Measurements from ENCODE around the gene MTREX.
A peak's percentile ranks its signal among the peaks of the same experiment; 100 is the strongest.

Gene MTREX

DNA sequence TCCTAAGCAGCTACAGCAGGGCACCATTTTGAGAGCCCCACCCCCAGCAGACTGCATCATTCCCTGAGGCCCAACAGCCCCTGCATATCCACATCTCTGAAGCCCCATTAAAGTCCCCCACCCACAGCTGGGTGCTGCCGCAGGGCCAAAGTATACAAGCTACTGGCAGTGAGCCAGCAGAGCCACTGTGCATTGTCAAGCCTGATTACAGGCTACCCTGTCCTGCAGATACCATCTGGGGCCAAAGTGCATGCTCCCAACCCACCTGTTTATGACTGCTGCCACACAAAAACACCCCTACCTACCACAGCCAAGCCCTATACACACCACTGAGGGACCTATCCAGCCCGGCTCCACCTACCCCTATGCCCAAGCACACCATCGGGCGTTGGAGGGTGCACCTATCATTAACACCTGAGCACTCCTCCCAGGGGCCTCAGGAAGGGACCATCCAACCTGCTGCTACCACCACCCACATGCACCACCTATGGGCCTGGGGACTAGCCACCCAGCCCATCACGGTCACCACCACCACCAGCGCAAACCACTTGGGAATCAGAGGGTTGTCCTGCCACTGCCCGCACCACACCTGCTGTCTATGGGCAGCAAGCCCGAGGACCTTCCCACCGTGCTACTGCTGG, 121.9 kb downstream of the MTREX start:
- TF ChIP-seq, protein P1, sequence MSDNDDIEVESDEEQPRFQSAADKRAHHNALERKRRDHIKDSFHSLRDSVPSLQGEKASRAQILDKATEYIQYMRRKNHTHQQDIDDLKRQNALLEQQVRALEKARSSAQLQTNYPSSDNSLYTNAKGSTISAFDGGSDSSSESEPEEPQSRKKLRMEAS (IDR thresholded peaks at IDR 0.05): no peak
- peak; percentile 44; the same call in 1 of the 2 replicates for TF ChIP-seq NFIC (IDR thresholded peaks at IDR 0.05)
- no peak for TF ChIP-seq EP300 (IDR thresholded peaks at IDR 0.05; ENCODE audit: borderline replicate concordance)

DNA sequence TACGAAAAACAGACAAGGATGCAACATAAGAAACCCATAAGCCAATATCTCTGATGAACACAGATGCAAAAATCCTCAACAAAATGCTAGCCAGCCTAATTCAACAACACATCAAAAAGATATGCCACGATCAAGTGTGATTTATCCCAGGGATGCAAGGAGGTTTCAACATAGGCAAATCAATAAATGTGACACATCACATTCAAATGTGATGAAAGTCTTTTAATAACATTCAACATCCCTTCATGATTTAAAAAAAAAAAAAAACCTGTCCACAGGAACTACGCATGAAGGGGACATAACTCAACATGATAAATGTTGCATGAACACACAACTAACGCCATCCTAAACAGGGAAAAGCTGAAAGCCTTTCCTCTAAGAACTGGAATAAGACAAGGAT, 124.8 kb downstream of the MTREX start:
- no peak for TF ChIP-seq CREB1 (IDR thresholded peaks at IDR 0.05; ENCODE audit: low read depth)
- no peak for TF ChIP-seq ZBTB7A (IDR thresholded peaks at IDR 0.05; ENCODE audit: low read depth)
- no peak for TF ChIP-seq TCF12 (IDR thresholded peaks at IDR 0.05; ENCODE audit: low read depth)
- no peak for TF ChIP-seq YY1 (IDR thresholded peaks at IDR 0.05; ENCODE audit: low read depth)
- TF ChIP-seq, protein P1 (IDR thresholded peaks at IDR 0.05): no peak
- no peak for TF ChIP-seq RAD21 (IDR thresholded peaks at IDR 0.05; ENCODE audit: low read depth)
- no peak for TF ChIP-seq FOXM1 (IDR thresholded peaks at IDR 0.05; ENCODE audit: borderline replicate concordance, low read depth)
- no peak for TF ChIP-seq EP300 (IDR thresholded peaks at IDR 0.05; ENCODE audit: borderline replicate concordance)
- no peak for TF ChIP-seq TEAD4 (IDR thresholded peaks at IDR 0.05)
- TF ChIP-seq, protein P2, sequence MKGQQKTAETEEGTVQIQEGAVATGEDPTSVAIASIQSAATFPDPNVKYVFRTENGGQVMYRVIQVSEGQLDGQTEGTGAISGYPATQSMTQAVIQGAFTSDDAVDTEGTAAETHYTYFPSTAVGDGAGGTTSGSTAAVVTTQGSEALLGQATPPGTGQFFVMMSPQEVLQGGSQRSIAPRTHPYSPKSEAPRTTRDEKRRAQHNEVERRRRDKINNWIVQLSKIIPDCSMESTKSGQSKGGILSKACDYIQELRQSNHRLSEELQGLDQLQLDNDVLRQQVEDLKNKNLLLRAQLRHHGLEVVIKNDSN (IDR thresholded peaks at IDR 0.05): no peak
- TF ChIP-seq, protein P3, sequence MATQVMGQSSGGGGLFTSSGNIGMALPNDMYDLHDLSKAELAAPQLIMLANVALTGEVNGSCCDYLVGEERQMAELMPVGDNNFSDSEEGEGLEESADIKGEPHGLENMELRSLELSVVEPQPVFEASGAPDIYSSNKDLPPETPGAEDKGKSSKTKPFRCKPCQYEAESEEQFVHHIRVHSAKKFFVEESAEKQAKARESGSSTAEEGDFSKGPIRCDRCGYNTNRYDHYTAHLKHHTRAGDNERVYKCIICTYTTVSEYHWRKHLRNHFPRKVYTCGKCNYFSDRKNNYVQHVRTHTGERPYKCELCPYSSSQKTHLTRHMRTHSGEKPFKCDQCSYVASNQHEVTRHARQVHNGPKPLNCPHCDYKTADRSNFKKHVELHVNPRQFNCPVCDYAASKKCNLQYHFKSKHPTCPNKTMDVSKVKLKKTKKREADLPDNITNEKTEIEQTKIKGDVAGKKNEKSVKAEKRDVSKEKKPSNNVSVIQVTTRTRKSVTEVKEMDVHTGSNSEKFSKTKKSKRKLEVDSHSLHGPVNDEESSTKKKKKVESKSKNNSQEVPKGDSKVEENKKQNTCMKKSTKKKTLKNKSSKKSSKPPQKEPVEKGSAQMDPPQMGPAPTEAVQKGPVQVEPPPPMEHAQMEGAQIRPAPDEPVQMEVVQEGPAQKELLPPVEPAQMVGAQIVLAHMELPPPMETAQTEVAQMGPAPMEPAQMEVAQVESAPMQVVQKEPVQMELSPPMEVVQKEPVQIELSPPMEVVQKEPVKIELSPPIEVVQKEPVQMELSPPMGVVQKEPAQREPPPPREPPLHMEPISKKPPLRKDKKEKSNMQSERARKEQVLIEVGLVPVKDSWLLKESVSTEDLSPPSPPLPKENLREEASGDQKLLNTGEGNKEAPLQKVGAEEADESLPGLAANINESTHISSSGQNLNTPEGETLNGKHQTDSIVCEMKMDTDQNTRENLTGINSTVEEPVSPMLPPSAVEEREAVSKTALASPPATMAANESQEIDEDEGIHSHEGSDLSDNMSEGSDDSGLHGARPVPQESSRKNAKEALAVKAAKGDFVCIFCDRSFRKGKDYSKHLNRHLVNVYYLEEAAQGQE (IDR thresholded peaks at IDR 0.05; ENCODE audit: low read depth): no peak
- TF ChIP-seq NFIC (IDR thresholded peaks at IDR 0.05): no peak
- no peak for TF ChIP-seq EGR1 (IDR thresholded peaks at IDR 0.05)
- TF ChIP-seq TAF1 (IDR thresholded peaks at IDR 0.05; ENCODE audit: low read depth): no peak
- TF ChIP-seq CEBPB (IDR thresholded peaks at IDR 0.05): no peak

DNA sequence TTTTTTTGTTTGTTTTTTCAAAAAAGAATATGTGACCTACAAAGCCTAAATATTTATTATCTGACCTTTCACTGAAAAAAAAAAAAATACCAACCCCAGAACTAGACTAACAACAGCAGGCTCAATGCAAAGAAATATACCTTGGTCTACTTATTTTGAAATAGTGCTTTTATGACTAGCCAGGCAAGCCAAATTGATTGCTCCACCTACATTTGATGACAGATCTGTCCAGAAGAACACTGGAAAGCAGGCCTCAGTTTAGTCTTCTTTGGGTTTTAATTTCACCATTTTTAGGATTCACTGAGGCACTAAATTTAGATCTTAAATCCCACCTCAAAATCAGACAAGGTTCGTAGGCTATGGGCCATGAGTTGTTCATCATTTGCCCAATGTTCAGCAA, 129.7 kb downstream of the MTREX start:
- TF ChIP-seq FOXM1 (IDR thresholded peaks at IDR 0.05; ENCODE audit: borderline replicate concordance, low read depth): no peak
- TF ChIP-seq EGR1 (IDR thresholded peaks at IDR 0.05): no peak
- TF ChIP-seq EP300 (IDR thresholded peaks at IDR 0.05; ENCODE audit: borderline replicate concordance): no peak
- TF ChIP-seq CREB1 (IDR thresholded peaks at IDR 0.05; ENCODE audit: low read depth): no peak
- TF ChIP-seq RAD21 (IDR thresholded peaks at IDR 0.05; ENCODE audit: low read depth): no peak
- TF ChIP-seq ZBTB7A (IDR thresholded peaks at IDR 0.05; ENCODE audit: low read depth): no peak
- TF ChIP-seq, protein P1 (IDR thresholded peaks at IDR 0.05): no peak
- no peak for TF ChIP-seq TCF12 (IDR thresholded peaks at IDR 0.05; ENCODE audit: low read depth)

DNA sequence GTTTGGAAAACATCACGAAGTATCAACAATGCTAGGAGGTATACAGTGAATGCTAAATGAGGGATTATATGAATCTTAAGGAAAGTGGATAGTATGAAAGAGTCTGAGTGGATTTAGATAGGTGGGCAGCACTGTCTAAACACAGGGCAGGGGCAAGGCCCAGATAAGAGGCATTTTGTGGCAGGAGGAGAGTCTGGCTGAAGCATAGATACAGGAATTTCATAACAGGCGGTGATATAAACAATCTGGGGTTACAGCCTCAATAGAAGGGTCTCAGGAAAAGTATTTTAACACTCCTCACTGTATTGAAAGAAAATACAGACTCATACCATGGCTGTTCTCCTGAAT, 130.0 kb downstream of the MTREX start:
- TF ChIP-seq EP300 (IDR thresholded peaks at IDR 0.05; ENCODE audit: borderline replicate concordance): no peak

DNA sequence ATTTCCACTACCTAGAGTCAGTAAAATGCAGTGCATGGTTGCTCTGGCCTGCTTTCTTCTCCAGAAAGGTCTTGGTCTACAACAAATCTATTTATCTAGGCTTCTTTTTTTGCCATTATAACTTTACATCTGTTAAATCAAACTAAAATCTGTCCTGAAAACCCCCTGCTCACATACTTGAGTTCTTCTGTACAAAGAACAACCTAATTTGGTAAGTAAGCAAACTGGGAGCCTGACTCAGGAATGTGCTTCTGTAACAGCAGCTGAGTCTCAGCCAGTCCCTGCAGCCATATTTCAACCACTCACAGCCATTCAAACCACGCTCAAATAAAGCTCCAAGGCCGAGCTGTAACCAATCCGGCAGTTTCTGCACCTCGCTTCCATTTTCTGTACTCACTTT, 131.2 kb downstream of the MTREX start:
- TF ChIP-seq FOXM1 (IDR thresholded peaks at IDR 0.05; ENCODE audit: borderline replicate concordance, low read depth) (no peak), TEAD4 (IDR thresholded peaks at IDR 0.05) (no peak), YY1 (IDR thresholded peaks at IDR 0.05; ENCODE audit: low read depth) (no peak), CREB1 (IDR thresholded peaks at IDR 0.05; ENCODE audit: low read depth) (no peak), NFIC (IDR thresholded peaks at IDR 0.05) (no peak), TCF12 (IDR thresholded peaks at IDR 0.05; ENCODE audit: low read depth) (no peak), TAF1 (IDR thresholded peaks at IDR 0.05; ENCODE audit: low read depth) (no peak), EP300 (IDR thresholded peaks at IDR 0.05; ENCODE audit: borderline replicate concordance) (no peak)
- TF ChIP-seq, protein P2 (IDR thresholded peaks at IDR 0.05): no peak

DNA sequence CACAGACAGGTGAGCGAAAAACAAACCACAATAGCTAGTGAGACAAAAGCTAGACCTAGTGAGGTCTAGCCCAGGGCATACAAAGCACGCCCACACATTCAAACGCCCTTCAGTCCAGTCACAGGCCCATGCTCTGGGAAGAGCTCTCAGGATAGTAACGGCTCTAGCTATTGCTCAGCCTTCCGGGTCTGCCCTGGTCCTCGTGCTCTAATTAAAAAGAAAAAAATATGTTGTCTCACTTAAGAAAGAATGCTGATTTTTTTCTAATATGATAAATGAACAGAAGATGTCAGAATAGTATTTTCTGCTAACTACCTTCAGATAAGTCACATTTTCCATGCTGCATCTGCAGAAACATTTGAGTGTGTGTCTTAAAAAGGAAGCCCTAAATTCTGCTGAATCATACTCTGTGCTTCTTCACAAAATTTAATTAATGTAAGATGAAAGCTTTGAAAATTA, 132.4 kb downstream of the MTREX start:
- TF ChIP-seq NFIC (IDR thresholded peaks at IDR 0.05) (no peak), EGR1 (IDR thresholded peaks at IDR 0.05) (peak; percentile 40; the same call in 1 of the 2 replicates)

DNA sequence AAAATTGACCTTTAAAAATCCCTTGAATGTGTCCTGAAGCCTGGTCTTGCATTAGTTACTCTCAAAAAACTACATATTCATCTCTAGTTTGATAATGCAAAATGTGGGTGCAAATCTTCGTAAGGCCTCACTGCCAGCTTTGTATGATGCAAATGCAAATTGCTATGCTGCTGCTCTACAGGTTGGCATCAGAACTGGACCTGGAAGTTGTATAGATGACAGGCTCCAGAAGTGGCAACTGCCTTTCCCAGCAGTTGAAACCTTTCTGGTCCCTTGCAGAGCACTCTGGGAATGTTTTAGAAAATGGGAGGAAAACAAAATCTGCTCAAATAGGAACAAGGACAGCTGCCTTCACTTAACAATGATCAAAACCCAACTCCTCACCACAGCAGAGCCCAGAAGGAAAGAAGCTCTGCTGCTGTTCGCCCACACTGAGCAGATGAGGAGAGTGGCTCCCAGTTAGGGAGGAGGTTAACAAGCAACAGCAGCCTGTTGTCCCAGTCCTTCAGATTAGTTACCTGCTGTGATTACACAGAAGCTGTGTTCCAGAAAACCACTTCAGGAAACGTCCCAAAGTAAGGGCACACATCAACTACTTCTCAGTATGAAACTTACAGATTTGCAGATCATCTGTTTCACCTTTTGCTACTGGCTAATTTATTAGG, 133.4 kb downstream of the MTREX start:
- no peak for TF ChIP-seq TAF1 (IDR thresholded peaks at IDR 0.05; ENCODE audit: low read depth)
- TF ChIP-seq FOXM1 (IDR thresholded peaks at IDR 0.05; ENCODE audit: borderline replicate concordance, low read depth): no peak
- TF ChIP-seq, protein P1 (IDR thresholded peaks at IDR 0.05): no peak
- no peak for TF ChIP-seq CREB1 (IDR thresholded peaks at IDR 0.05; ENCODE audit: low read depth)
- TF ChIP-seq NFIC (IDR thresholded peaks at IDR 0.05): no peak
- no peak for TF ChIP-seq TEAD4 (IDR thresholded peaks at IDR 0.05)
- TF ChIP-seq YY1 (IDR thresholded peaks at IDR 0.05; ENCODE audit: low read depth): no peak
- TF ChIP-seq ZBTB7A (IDR thresholded peaks at IDR 0.05; ENCODE audit: low read depth): no peak
- TF ChIP-seq EGR1 (IDR thresholded peaks at IDR 0.05): no peak
- no peak for TF ChIP-seq EP300 (IDR thresholded peaks at IDR 0.05; ENCODE audit: borderline replicate concordance)
- TF ChIP-seq RAD21 (IDR thresholded peaks at IDR 0.05; ENCODE audit: low read depth): no peak
- TF ChIP-seq TCF12 (IDR thresholded peaks at IDR 0.05; ENCODE audit: low read depth): no peak
